Stomach (tissue), 4 donors: ENCODE data around the gene FOSL2.

ENCODE experiments used
- CTCF ChIP-seq, 7 experiments: fragments of 450-650 bp in 4 of 7; fragments of 200-600 bp in 3 of 7; sonication (generic) in 3 of 7; IDR thresholded peaks; one replicate each; pipeline ENCODE4 v1.5.1; 2016 to 2019; ENCODE audit warnings: antibody characterized with exemption in 7 of 7, control low read depth in 2 of 7, mild to moderate bottlenecking in 1 of 7
- POLR2A ChIP-seq, 4 donors: fragments of 450-650 bp; IDR thresholded peaks; one replicate each; pipeline ENCODE4 v1.6.1; 2016; ENCODE audit warnings: antibody characterized with exemption in 4 of 4, control low read depth in 2 of 4, mild to moderate bottlenecking in 1 of 4, moderate library complexity in 1 of 4

GRCh38 chr2:28381225-28382180 lies 11.2 kb upstream of the FOSL2 start:
- peak in 1 of 4 donors; percentile 33 for TF ChIP-seq POLR2A (IDR thresholded peaks at IDR 0.05)
- no peak for TF ChIP-seq CTCF (IDR thresholded peaks at IDR 0.05)
